Dermis blood vessel endothelial cell (primary cell): ENCODE data around the gene ARMS2. TPM values are rescaled to one million over a fixed set of nuclear protein-coding genes. Genes with fewer than 3 reads are reported as not detected.

ENCODE experiments used
- DNase-seq: peaks from one replicate; pipeline ENCODE4 v3.0.0; 2010
- total RNA-seq: library from RNA; depleted of rRNA; stranded (reverse); fragments of >200 nt; gene quantifications from 2 replicates; pipeline ENCODE4 v1.2.3, GENCODE V29; 2014

ARMS2 gene
- total RNA-seq, 1 donor from 2014 or later, result not detected

DNA sequence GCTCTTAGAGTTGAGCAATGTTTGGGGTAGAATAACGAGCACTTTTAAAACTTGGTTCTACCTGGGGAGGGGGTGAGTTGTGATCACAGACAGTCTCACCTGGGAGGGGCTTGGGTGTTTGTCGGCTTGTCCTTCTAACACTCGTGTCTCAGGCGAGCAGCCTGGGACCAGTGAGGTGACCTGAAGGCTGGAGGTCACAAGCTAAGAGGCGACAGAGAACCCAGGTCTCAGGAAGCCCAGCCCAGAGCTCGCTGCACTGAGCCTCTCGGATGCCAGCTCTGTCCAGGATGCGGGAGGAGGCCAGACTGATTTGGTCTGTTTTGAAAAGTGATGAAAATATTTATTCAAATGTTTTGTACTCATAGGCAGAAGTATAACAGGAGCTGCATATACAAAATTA lies 18.7 kb downstream of the ARMS2 start:
- DNase-seq, result no peak

DNA sequence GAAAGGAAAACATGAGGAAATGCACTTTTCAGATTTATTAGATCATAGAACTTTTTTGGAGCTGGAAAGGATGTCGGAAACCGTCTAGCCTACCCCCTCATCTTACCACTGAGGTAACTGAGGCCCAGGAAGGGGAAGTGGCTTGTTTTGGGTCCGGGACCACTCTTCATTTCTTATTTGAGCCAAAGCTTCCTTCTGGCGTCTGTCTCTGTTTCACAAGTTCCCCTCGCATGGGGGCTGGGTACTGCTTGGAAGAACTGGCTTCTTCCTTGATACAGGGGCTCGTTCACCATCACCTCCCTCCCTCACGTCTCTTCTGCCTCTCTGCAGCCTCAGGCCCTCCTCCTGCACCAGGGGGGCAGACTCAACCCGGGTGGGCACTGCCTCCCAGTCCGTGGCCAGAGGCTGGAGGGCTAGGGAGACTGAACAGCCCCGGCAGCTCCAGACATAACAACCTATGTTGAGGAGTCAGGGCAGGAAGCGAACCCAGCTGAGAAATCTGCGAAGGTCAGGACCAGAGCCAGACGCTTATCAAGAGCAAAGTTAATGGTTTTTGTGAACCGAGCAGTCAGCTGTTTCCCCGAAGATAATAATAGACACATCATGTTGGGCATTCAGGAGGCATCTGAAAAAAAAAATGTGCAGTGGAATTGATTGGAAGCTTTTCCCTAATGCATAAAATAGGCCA lies 19.8 kb downstream of the ARMS2 start:
- peak; percentile 96 for DNase-seq

DNA sequence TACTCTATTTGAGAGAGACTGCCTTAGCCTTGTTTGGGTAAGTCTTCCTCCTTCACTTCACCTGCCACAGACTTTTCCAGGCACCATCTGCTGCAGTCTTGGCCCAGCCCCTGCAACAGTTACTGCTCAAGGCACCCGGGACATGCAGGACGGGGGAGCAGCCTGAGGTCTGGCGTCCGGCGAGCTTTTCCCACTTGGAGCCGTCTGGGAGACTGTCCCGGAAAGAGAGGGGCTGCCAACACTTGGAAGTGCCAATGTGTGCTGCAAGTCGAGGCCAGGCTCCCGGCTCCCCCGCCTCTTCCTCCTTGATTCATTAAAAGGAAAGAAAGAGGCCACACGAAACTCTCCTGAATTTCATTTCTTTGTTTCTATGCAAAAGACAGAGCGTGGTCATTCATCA lies 20.6 kb downstream of the ARMS2 start:
- peak; percentile 29 for DNase-seq

DNA sequence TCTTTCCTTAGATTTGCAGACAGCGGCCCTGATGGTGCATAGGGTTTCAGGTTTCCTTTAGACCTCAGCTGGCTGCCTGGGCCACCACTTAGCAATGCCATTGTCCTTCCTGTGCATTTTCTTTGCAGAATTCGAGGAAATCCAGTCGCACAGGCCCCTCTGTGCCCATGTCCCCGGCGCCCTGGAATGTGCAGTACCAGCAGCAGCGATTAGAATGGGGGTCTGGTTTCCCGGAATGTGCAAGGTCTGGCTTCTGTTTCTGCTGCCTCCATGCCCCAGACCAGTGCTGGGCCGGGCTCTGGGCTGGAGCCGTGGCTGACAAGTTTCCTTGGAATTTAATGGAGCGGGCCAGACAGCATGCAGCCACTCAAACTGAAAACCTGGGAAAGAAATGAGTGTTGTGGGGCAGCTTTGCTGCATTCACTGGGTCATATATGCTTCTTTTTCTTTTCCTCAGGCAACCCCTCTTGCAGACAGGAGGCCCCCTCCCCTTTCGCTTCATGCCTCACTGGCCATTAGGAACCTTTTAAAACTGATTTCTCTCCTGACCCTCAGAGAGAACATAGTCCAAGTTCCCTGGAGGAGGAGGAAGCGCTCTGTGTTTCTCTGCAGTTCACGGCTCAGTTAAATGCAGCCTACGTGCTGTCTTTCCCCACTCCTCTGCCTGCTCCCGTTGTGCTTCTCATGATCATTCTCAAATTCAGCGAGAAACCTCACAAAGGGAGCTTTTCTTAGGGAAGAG lies 21.3 kb downstream of the ARMS2 start:
- no peak for DNase-seq

DNA sequence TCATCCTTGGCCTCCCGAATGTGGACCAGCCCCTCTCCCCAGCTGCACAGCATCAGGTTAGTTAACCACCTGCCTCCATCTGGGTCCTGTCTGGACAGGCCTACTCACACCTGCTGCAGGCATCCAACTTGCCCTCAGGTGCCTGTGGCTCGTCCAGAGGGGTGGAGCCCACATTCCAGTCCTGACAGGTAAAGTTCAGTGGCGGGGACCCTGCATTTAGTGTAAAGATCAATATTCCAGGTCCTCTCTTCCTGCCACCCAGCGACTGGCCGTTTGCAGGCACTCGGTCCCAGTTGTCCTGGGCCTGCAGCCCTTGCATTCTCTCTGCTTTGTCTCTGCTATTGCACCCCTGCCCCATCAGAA lies 21.9 kb downstream of the ARMS2 start:
- no peak for DNase-seq

DNA sequence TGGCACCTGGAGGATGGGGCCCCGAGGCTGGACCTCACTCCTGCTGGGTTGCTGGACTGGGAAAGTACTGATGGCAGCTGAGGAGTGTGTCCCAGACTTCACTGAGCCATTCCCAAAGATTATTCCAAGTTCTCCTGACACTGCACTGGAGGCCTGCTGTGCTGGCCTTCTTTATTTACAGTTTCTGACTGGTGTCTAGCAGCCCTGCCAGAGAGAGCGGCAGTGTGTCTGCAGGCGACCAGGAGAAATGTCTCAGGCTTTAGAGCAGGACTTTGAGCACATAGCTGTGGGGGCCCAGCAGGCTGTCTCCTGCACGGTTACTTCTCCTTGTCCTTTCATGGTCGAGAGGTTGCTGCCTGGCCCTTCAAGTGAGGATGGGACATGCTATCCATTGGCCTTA lies 23.0 kb downstream of the ARMS2 start:
- no peak for DNase-seq

DNA sequence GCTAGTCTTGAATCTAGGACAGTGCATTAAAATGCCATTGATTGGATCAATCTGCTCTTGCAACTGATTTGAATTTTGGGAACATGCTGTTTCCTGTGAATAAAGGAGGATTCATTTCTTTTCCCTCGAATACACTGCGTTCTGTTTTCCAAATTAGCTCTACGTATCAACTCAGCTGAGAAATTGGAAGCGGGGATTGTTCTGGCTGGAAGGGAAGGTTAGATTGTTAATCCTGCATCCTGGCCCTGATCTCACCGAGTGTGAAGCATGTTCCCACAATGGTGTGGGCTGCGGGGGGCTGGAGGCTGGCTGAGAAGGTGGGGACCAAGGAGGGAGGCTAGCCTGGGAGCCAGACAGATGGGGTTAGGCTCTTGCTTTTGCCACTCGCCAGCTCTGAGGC lies 24.5 kb downstream of the ARMS2 start:
- no peak for DNase-seq

DNA sequence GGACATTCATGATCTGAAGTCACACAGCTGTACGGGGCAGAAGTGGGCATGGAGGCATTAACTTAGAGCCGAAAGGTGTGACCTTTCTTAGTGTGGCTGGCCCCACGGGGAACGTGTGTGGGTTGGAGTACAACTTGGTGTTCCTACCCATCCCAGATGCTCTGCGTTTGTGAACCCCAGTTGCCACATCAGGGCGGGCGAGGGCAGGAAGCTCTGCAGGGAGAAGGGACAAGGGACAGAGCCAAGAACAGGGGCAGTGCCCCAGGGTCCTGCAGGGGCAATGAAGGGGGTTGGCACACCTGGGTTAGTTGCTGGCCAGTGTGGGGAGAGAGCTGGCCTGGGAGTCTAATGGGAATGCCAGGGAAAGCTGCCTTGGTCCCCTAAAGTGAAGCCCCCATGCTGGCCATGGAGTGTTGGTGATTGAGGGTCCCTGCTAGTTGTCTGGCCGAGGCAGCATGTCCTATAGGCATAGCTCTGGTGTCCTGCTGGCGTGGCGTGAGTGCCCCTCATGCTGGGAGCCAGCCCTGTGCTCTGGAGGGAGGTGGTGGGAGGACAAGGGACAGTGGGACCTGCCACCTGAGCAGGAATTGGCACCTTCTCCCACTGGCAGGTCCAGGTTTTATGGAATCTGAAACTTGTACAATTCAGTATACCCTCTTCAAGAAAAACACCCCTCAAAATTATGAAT lies 25.8 kb downstream of the ARMS2 start:
- no peak for DNase-seq

DNA sequence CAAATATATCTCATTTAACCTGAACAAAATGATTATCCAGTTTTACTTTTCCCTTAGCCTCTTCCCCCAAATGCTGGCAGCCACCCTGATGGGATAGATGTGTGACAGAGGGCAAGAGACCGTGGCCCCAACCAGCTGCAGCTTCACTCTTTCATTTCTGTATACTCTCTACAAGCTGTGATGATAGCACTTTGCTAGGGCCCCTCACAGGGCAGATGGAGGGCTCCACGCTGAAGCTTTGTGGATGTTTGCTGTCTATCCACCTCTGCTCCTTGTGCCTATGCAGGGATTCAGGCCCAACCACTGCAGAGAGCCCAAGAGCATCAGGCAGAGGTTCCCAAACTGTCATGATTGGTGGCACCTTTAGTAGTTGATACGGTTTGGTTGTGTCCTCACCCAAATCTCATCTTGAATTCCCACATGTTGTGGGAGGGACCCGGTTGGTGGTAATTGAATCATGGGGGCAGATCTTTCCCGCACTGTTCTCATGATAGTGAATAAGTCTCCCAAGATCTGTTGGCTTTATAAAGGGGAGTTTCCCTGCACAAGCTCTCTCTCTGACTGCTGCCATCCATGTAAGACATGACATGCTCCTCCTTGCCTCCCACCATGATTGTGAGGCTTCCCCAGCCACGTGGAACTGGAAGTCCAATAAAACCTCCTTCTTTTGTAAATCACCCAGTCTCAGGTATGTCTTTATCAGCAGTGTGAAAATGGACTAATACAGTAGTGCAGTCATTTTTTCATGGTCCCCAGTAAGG lies 27.0 kb downstream of the ARMS2 start:
- no peak for DNase-seq

DNA sequence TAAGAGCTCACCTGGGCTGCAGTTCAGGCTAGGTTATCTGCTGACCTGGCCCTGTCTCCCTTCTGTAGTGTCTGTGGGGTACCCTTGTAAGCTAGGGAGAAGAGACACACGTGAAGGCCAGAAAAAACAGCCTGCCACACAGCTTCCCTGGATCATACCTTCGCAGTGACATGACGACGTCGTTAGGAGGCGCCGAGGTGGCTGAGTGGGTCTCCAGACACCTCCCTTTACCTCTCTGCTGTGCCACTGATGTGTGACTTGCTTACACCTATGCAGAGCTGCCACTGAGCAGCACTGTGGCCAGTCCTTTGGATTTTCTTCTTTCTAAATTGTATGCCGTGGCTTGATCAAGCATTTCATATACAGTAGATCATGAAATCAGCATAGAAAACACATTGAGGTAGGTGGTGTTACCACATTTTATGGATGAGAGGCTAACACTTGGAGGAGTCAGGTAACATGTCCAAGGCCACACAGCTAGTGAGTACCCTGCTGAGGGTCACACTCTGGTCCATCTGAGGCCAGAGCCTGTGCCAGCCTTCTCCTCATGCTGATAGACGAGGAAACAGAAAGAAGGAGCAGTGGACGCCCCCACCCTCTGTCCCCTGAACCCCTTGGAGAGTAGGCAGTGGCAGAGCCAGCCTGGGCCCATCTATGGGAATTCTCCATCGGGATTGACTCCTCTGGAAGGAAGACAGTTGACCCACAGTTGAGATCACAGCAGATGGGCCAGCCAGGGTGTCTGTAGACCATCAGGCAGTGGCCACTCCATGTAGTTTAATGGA lies 30.0 kb downstream of the ARMS2 start:
- no peak for DNase-seq

DNA sequence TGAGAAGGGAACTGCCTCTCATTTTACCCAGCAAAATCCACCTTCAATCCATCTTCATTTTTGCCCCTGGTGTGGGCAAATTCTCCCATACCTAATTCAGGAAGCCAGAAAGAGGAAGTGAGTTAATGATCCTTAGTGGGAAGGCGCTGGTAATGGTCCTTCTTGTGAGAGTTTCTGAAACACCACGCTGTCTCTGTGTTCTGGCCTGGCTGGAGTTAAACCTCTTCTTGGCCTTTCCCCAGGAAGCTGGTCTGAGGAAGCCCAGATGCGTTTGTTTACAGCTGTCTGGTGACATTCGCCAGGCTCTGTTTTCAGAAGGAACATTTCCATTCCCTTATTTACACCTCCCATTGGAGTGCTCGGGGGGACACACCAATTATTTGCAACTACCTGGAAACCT lies 31.2 kb downstream of the ARMS2 start:
- DNase-seq, result peak; percentile 66

DNA sequence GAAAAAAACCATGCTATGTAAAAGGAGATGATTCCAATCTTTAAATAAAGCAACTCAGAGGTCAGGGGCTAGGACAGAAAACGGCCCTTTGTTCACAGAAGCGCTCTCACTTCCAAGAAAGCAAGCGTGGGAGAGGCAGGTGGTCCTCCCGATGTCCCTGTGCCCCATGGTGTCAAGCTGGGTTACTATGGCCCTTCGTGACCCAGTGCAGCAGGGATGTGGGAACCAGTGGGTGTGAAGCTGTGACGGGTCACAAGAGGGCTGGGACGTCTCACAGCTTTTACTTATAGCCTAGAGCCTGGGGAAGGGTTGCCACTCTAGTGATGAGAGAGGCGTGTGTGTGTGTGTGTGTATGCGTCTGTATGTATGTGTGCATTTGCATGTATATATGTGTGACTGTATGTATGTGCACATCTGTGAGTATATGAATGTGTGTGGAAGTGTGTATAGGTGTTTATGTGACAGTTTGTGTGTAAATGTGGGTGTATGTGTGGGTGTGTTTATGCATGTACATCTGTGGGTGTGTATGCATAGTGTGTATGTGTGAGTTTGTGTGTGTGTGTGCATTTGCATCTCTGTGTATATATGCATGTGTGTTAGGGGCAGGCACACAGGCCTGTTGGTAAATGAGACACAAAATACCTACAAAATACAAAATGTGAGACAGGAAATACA lies 32.1 kb downstream of the ARMS2 start:
- DNase-seq, result no peak

DNA sequence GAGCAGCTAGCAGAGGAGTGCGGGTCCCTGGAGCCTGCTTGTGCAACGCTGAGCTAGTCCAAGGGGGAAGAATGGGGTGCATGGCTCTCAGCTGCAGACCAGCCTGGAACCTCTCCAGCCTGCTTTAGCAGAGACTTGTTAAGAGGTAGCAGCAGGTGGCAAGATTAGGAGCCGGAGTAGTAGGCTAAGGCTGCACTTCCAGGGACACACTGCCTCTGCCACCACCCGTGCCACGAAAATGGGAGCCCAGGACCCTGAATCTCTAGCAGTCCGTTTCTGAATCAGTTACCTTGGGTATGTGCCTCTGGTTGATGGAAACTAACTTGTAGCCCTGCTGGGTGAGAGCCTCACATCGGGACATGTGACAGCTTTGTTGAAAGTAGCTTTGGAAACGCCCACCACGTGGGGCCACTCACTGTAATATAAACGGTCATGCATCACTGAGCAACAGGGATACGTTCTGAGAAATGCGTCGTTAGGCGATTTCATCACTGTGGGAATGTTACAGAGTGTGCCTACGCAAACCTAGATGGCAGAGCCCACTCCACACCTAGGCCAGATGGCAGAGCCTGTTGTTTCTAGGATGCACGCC lies 32.8 kb downstream of the ARMS2 start:
- DNase-seq, result no peak

DNA sequence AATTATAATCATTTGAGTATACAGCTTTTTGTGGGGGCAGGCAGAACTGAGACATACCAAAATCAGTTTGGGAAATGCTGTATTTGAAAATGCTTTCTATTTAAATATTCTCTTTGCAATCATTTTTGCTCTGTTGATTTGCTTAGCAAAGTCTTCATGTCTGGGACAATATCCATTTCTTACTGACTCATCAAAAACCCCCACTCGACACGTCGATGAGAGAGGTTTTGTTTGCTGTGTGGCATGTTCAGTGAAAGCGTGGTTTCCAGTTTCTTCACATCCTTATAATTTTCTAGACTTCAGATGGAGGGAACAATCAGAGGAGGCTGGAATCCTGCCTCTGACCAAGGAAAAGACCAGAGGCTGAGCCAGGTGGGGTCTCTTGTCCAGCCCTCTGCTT lies 35.8 kb downstream of the ARMS2 start:
- no peak for DNase-seq

DNA sequence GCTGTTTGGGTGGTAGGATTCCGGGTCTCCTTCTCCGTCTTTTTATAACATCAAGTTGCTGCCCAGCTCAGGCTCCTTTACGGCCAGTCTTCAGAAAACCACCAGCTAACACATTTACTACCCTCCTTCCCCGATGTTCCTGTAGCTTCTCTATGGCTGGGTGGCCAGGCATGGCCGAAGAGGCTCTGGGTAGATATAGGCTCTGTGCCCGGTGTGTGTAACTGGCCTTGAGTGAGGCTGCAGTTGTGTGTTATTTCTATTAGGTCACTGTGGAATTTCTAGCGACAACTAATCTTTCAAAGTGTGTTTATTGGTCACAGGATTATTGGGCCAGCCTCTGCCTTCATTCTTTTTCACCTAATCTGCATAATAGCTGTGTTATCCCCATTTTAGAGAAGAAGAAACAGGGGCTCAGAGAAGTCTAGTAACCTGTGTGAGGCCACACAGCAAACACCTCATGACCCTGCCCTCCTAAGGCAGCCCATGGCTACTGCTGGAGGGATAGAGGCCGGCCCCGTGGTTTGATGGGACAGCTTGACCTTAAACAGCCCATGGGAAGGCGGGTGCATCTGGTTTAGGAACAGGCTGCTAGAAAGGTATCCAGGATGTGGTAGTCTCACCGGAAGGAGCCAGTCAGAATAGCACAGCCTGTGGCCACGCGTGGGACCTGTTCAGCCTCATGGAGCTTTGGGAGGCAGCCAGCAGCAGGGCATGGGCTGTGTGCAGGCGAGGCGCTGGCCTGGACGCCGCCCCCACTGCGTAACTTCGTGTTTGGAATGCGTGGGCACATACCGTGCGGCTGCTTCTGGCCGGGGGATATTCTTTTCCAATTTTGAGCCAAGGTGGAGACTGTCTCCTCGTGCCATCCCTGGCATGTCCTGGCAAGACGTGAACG lies 36.6 kb downstream of the ARMS2 start:
- DNase-seq, result no peak

DNA sequence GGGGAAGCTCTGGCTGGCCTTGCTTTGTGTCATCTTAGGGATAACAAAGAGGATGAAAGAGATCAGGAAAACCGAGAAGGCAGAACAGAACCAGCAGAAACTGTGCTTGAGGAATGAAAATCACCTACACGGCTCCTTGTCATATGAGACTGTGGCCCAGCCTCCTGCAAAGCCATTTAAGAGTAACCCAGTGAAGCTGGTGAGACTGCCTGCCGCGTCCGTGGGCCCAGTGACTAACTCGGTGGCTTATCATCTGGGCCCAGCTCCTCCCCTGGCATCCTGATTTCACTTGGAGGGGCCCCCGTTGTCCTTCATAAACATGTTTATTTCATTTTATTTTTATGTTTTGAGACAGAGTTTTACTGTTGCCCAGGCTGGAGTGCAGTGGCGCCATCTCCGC lies 37.6 kb downstream of the ARMS2 start:
- DNase-seq, result no peak

DNA sequence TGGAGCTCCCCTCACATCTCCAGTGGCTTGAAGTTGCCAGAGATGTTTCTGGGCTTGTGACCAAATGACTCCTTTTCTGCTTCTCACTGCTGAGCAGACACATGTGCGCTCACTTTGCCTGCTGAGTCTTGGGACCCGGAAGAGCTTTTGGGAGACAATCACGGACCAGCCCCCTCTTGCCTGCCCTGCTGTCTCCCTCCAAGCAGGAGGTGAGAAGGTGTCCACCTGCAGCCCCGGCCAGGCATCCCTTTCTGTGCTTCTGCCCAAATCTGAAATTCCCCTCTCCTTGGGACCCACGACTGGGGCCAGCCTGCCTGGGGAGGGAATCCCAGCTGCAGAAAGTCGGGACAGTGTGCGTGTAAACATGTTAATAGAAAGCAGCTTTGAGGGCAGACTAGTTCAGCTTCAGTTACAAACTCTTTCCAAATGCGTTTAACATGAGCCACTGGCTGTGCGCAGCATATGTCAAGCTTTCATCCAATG lies 38.6 kb downstream of the ARMS2 start:
- DNase-seq, result no peak

DNA sequence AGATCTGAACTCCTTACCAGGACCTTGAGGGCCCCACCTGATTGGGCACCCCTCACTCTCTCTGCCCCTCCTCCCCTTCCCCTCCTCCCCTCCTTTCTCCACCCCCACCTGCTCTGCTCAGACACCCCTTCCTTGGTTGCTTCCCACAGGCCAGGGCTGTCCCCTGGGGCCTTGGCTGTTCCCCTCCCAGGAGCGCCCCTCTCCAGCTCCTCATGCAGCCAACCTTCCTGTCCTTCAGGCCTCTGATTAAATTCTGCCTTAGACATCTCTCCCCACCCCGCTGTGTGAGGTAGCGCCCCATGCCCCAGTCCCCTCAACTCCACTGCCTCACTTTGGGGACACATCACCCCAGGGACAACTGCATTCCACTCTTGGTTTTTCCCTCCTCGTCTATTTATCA lies 39.3 kb downstream of the ARMS2 start:
- no peak for DNase-seq

DNA sequence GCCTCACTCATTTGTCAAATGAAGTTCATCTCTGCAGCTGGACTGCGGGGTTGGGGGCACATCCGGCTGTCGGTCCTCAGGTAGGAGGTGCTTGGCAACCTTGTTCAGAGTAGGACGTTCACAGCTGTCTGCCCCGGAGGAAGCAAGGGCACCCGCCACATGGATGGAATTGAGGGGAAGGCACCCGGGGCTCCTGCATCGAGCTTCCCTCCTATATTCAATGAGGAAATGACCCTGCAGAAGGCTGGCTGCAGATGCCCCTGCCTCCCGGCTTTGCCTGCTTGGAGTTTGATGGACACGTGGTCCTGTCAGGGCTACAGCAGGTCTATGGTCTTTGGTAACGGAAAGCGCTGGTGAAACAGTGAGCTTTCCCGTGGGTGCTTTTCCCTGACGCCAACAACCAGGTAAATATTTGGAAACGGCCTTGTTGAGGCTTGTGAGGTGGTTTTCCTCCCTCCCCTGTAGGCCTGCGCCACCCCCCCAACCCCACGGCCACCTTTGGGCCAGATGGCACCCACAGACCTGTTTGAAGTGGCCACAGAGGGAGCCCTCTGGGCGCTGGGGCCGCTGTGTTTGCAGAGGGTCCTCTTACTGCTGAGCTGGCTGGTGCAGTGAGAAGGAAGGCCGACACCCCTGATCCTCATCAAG lies 39.8 kb downstream of the ARMS2 start:
- DNase-seq, result peak; percentile 73

DNA sequence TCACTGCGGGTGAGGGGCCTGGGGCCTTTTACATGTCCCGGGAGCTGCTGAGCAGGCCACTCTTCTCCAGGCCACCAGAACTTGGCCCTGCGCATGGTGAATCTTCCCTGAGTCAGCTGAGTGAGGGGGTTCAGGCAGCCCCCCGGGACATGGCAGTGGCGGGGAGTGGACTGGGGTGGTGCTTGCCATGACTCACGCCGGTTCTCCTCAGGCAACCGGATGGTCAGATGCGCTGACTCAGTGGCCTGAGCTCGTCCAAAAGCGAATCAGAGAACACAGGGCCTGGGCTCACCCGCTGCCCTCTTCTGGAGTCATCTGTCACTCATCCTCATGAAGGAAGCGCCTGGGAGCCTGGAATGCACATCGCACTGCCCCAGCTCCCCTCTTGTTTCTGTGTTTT lies 40.4 kb downstream of the ARMS2 start:
- peak; percentile 94 for DNase-seq
